Measurements from ENCODE around the gene VPS36.

Gene VPS36

GRCh38 chr13:52393572-52394357 is 56.7 kb downstream of the VPS36 start:
- TF ChIP-seq, protein P1, sequence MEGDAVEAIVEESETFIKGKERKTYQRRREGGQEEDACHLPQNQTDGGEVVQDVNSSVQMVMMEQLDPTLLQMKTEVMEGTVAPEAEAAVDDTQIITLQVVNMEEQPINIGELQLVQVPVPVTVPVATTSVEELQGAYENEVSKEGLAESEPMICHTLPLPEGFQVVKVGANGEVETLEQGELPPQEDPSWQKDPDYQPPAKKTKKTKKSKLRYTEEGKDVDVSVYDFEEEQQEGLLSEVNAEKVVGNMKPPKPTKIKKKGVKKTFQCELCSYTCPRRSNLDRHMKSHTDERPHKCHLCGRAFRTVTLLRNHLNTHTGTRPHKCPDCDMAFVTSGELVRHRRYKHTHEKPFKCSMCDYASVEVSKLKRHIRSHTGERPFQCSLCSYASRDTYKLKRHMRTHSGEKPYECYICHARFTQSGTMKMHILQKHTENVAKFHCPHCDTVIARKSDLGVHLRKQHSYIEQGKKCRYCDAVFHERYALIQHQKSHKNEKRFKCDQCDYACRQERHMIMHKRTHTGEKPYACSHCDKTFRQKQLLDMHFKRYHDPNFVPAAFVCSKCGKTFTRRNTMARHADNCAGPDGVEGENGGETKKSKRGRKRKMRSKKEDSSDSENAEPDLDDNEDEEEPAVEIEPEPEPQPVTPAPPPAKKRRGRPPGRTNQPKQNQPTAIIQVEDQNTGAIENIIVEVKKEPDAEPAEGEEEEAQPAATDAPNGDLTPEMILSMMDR (IDR thresholded peaks at IDR 0.05) = no peak
- Histone ChIP-seq H2AFZ (no peak overlapping the region), H3K79me2 (no peaks in the 10 kb centered on the region), H3K36me3 (ENCODE audit: control insufficient read depth, insufficient read depth, low read length) (no peaks in the 10 kb centered on the region), H3K4me3 (ENCODE audit: low read depth, low read length) (no peak overlapping the region), H3K9ac (no peak overlapping the region), H3K4me2 (ENCODE audit: low read length) (no peak overlapping the region), H3K27me3 (ENCODE audit: control insufficient read depth, insufficient read depth, low read length) (no peaks in the 10 kb centered on the region), H3K4me1 (no peaks in the 10 kb centered on the region), H3K9me3 (ENCODE audit: control insufficient read depth, low read length) (no peaks in the 10 kb centered on the region), H3K27ac (no peak overlapping the region)

DNA sequence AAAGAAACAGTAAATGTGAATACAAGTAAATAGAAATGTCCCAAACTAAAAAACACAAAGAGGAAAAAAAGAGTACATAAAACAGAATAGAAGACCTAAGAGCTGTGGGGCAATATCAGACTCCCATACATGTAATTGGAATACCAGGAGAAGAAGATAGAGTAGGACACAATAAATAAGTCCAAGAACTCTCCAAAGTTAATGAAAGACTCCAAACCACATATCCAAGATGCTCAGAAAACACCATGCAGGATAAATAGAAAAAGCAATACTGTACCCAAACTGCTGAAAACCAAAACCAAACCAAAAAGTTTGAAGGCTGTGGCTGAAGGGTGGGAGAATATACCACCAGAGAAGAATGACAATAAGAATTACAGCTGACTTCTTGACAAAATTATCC is 62.7 kb downstream of the VPS36 start:
- no peak overlapping the region for H3K4me2 ChIP-seq (ENCODE audit: low read length)
- no peak overlapping the region for H2AFZ ChIP-seq
- H3K4me1 ChIP-seq = no peaks in the 10 kb centered on the region
- TF ChIP-seq, protein P1 (IDR thresholded peaks at IDR 0.05) = no peak
- no peak overlapping the region for H3K27ac ChIP-seq
- H3K27me3 ChIP-seq (ENCODE audit: control insufficient read depth, insufficient read depth, low read length) = no peaks in the 10 kb centered on the region
- no peaks in the 10 kb centered on the region for H3K36me3 ChIP-seq (ENCODE audit: control insufficient read depth, insufficient read depth, low read length)
- no peak overlapping the region for H3K9ac ChIP-seq
- no peak overlapping the region for H3K4me3 ChIP-seq (ENCODE audit: low read depth, low read length)
- no peaks in the 10 kb centered on the region for H3K9me3 ChIP-seq (ENCODE audit: control insufficient read depth, low read length)
- no peaks in the 10 kb centered on the region for H3K79me2 ChIP-seq

- H3K4me2 ChIP-seq (ENCODE audit: low read length) = no peak overlapping the region
- H3K27me3 ChIP-seq (ENCODE audit: control insufficient read depth, insufficient read depth, low read length) = no peaks in the 10 kb centered on the region
- TF ChIP-seq, protein P1 (IDR thresholded peaks at IDR 0.05) = no peak
- H3K4me1 ChIP-seq = no peaks in the 10 kb centered on the region
- no peaks in the 10 kb centered on the region for H3K36me3 ChIP-seq (ENCODE audit: control insufficient read depth, insufficient read depth, low read length)
- H3K79me2 ChIP-seq = no peaks in the 10 kb centered on the region
- no peak overlapping the region for H3K27ac ChIP-seq
- no peak overlapping the region for H3K9ac ChIP-seq
- H3K4me3 ChIP-seq (ENCODE audit: low read depth, low read length) = no peak overlapping the region
- no peaks in the 10 kb centered on the region for H3K9me3 ChIP-seq (ENCODE audit: control insufficient read depth, low read length)
- H2AFZ ChIP-seq = no peak overlapping the region
Observed at GRCh38 chr13:52385870-52386269, 64.6 kb downstream of the VPS36 start.

- TF ChIP-seq, protein P1 (IDR thresholded peaks at IDR 0.05) = no peak
- no peaks in the 10 kb centered on the region for H3K79me2 ChIP-seq
Observed at GRCh38 chr13:52383366-52383765, 67.1 kb downstream of the VPS36 start.

DNA sequence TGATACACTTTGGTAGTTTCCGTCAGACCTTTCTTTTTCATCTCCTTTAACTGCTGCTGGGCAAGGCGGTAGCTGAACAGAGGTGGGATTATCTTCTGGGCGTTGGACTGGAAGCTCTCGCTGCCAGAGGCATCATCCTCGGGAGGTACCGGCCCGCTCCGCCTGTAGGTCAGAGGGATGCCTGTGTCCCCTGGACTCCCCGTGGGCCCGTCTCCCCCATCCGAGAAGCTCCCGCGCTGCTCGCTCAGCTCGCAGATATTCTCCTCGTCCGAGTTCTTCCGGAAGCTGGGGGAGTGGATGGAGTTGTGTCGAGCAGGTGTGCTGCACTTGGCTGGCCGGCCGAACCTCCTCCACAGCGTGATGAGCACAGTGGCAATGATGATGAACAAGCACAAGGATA is 72.1 kb downstream of the VPS36 start:
- H3K4me2 ChIP-seq (ENCODE audit: low read length) = no peak overlapping the region
- TF ChIP-seq, protein P1 (IDR thresholded peaks at IDR 0.05) = no peak
- no peak overlapping the region for H3K4me3 ChIP-seq (ENCODE audit: low read depth, low read length)
- H3K4me1 ChIP-seq = no peaks in the 10 kb centered on the region
- no peaks in the 10 kb centered on the region for H3K36me3 ChIP-seq (ENCODE audit: control insufficient read depth, insufficient read depth, low read length)
- no peaks in the 10 kb centered on the region for H3K79me2 ChIP-seq
- no peaks in the 10 kb centered on the region for H3K9me3 ChIP-seq (ENCODE audit: control insufficient read depth, low read length)
- no peak overlapping the region for H3K27ac ChIP-seq
- H2AFZ ChIP-seq = no peak overlapping the region
- no peak overlapping the region for H3K9ac ChIP-seq
- H3K27me3 ChIP-seq (ENCODE audit: control insufficient read depth, insufficient read depth, low read length) = no peaks in the 10 kb centered on the region

More at GRCh38 chr13:52383366-52383765, 67.1 kb downstream of the VPS36 start:
- Histone ChIP-seq H2AFZ (no peak overlapping the region), H3K4me2 (ENCODE audit: low read length) (no peak overlapping the region), H3K9ac (no peak overlapping the region), H3K27me3 (ENCODE audit: control insufficient read depth, insufficient read depth, low read length) (no peaks in the 10 kb centered on the region), H3K27ac (no peak overlapping the region), H3K4me3 (ENCODE audit: low read depth, low read length) (no peak overlapping the region), H3K9me3 (ENCODE audit: control insufficient read depth, low read length) (no peaks in the 10 kb centered on the region), H3K36me3 (ENCODE audit: control insufficient read depth, insufficient read depth, low read length) (no peaks in the 10 kb centered on the region), H3K4me1 (no peaks in the 10 kb centered on the region)
